Upper lobe of right lung (tissue), 1 donor: ENCODE results near the gene SDS. TPM values are rescaled to one million over a fixed set of nuclear protein-coding genes. Genes with fewer than 3 reads are reported as not detected.
A peak's percentile ranks its signal among the peaks of the same experiment; 100 is the strongest.

Experiments
- ATAC-seq: fragments of 200-7000 bp; cut with Tn5 transposase; one replicate; pipeline ENCODE4 v1.9.1; 2020; ENCODE audit warnings: mild to moderate bottlenecking, moderate library complexity
- DNase-seq: peaks from one replicate; pipeline ENCODE4 v3.0.0-alpha.2; 2020
- H3K27ac ChIP-seq: fragments of 200-600 bp; one replicate; pipeline ENCODE4 v1.8.0; 2022
- H3K27me3 ChIP-seq: fragments of 200-600 bp; one replicate; pipeline ENCODE4 v1.8.0; 2022; ENCODE audit warnings: mild to moderate bottlenecking
- H3K36me3 ChIP-seq: fragments of 200-600 bp; one replicate; pipeline ENCODE4 v1.8.0; 2022
- H3K4me1 ChIP-seq: fragments of 200-600 bp; one replicate; pipeline ENCODE4 v1.8.0; 2022
- H3K4me3 ChIP-seq: fragments of 200-600 bp; one replicate; pipeline ENCODE4 v1.8.0; 2022; ENCODE audit warnings: mild to moderate bottlenecking
- H3K9me3 ChIP-seq: fragments of 200-600 bp; one replicate; pipeline ENCODE4 v1.8.0; 2022
- CTCF ChIP-seq: fragments of 200-600 bp; IDR thresholded peaks from one replicate; pipeline ENCODE4 v1.8.0; 2022; ENCODE audit warnings: antibody characterized with exemption
- intact Hi-C: fragments of 100-400 bp; cut with DNase I; formaldehyde crosslinking; loops from one replicate; pipeline ENCODE4 v1.11.0; 2022
- total RNA-seq: library from RNA; stranded (reverse); fragmentation: NEBNext Ultra II Directional; extraction: Animal tissue kit (Norgen Biotek cat#: 25700); gene quantifications from one replicate; pipeline ENCODE4 v1.2.1, GENCODE V29; 2021
- donor health status: DM: no; HTN: yes; CAD: no; lungs with severe emphysema.

Gene SDS
- total RNA-seq, 1 donor from 2014 or later = 2.4 TPM

GRCh38 chr12:113424915-113425823, 21.5 kb upstream of the SDS start:
- H3K36me3 ChIP-seq = no peaks in the 10 kb centered on the region
- H3K27ac ChIP-seq = no peak overlapping the region
- no peaks in the 10 kb centered on the region for H3K9me3 ChIP-seq
- DNase-seq (peak; percentile 80), ATAC-seq (peak; percentile 67)
- intact Hi-C loops = loop anchor here (10.0 kb wide), 1 partner anchor 230 kb away; no protein-coding TSS in a partner anchor
- H3K4me1 ChIP-seq = peaks cover 15% of the 10 kb centered on the region
- H3K4me3 ChIP-seq = no peak overlapping the region
- no peaks in the 10 kb centered on the region for H3K27me3 ChIP-seq
- peak; percentile 86 for TF ChIP-seq CTCF

GRCh38 chr12:113424456-113424855, 20.8 kb upstream of the SDS start:
- no peak for ATAC-seq
- H3K36me3 ChIP-seq = no peaks in the 10 kb centered on the region
- TF ChIP-seq CTCF = no peak
- H3K9me3 ChIP-seq = no peaks in the 10 kb centered on the region
- peaks cover 15% of the 10 kb centered on the region for H3K4me1 ChIP-seq
- intact Hi-C loops = loop anchor here (10.0 kb wide), 1 partner anchor 230 kb away; no protein-coding TSS in a partner anchor
- no peak overlapping the region for H3K4me3 ChIP-seq
- DNase-seq = no peak
- no peak overlapping the region for H3K27ac ChIP-seq
- no peaks in the 10 kb centered on the region for H3K27me3 ChIP-seq

- intact Hi-C loops = loop anchor here (10.0 kb wide), 1 partner anchor 228 kb away; no protein-coding TSS in a partner anchor
- H3K27me3 ChIP-seq = no peaks in the 10 kb centered on the region
- TF ChIP-seq CTCF = no peak
- ATAC-seq = no peak
- H3K4me3 ChIP-seq = peak overlapping the region; percentile 59
- no peaks in the 10 kb centered on the region for H3K36me3 ChIP-seq
- peaks cover 26% of the 10 kb centered on the region for H3K4me1 ChIP-seq
- no peak for DNase-seq
- H3K27ac ChIP-seq = peak overlapping the region; percentile 77
- H3K9me3 ChIP-seq = no peaks in the 10 kb centered on the region
Measured at GRCh38 chr12:113422886-113423669, 19.4 kb upstream of the SDS start.

- no peaks in the 10 kb centered on the region for H3K9me3 ChIP-seq
- DNase-seq = peak; percentile 88
- H3K27me3 ChIP-seq = no peaks in the 10 kb centered on the region
- peaks cover 28% of the 10 kb centered on the region for H3K4me1 ChIP-seq
- no peaks in the 10 kb centered on the region for H3K36me3 ChIP-seq
- intact Hi-C loops = loop anchor here (10.0 kb wide), 1 partner anchor 227 kb away; no protein-coding TSS in a partner anchor
- peak; percentile 94 for ATAC-seq
- no peak for TF ChIP-seq CTCF
- H3K4me3 ChIP-seq = peak within 1 kb of the TSS; percentile 59
- H3K27ac ChIP-seq = peak within 1 kb of the TSS; percentile 77
Measured at GRCh38 chr12:113422030-113422885, 18.6 kb upstream of the SDS start, which contains the start of gene SDSL. TSS of gene SDSL (plus strand) at chr12:113422380. CDS start at chr12:113427983, 5,603 bp downstream.
